DOHH2 (cell line): ENCODE data around the gene DUSP2.

Experiments
- H3F3A ChIP-seq: fragments of 200-600 bp; sonication (generic), shearing (Covaris generic); 2 replicates; pipeline ENCODE4 v1.6.0; 2016; ENCODE audit warnings: antibody characterized with exemption, mild to moderate bottlenecking; ENCODE audit not compliant: control insufficient read depth, insufficient read depth
- H3K27ac ChIP-seq: fragments of 200-600 bp; sonication (generic); 2 replicates; pipeline ENCODE4 v1.5.1; 2014; ENCODE audit warnings: low read depth, mild to moderate bottlenecking, low read length, moderate library complexity
- H3K27me3 ChIP-seq: fragments of 200-600 bp; sonication (generic); 2 replicates; pipeline ENCODE4 v1.6.1; 2014; ENCODE audit warnings: mild to moderate bottlenecking, low read length, mixed read lengths; ENCODE audit not compliant: control insufficient read depth
- H3K36me3 ChIP-seq: fragments of 200-600 bp; sonication (generic); 2 replicates; pipeline ENCODE4 v1.6.1; 2014; ENCODE audit warnings: mild to moderate bottlenecking, low read length, moderate library complexity, mixed read lengths; ENCODE audit not compliant: control insufficient read depth
- H3K4me1 ChIP-seq: fragments of 200-600 bp; sonication (generic); 2 replicates; pipeline ENCODE4 v1.6.1; 2014; ENCODE audit warnings: mild to moderate bottlenecking, low read length, mixed read lengths; ENCODE audit not compliant: control insufficient read depth
- H3K4me2 ChIP-seq: fragments of 200-600 bp; sonication (generic); 2 replicates; pipeline ENCODE4 v1.6.0; 2014; ENCODE audit warnings: mild to moderate bottlenecking, low read length, moderate library complexity
- H3K4me3 ChIP-seq: fragments of 200-600 bp; sonication (generic); 2 replicates; pipeline ENCODE4 v1.5.1; 2014; ENCODE audit warnings: mild to moderate bottlenecking, low read length, mixed read lengths
- H3K79me2 ChIP-seq: fragments of 200-600 bp; sonication (generic); 2 replicates; pipeline ENCODE4 v1.6.1; 2014; ENCODE audit warnings: mild to moderate bottlenecking, low read length, mixed read lengths; ENCODE audit not compliant: control insufficient read depth
- H3K9me2 ChIP-seq: fragments of 200-600 bp; sonication (generic); replicated peaks from 2 replicates; pipeline ENCODE4 v1.6.1; 2014; ENCODE audit warnings: mild to moderate bottlenecking, low read length, mixed read lengths; ENCODE audit not compliant: control insufficient read depth
- H3K9me3 ChIP-seq: fragments of 200-600 bp; sonication (generic); 2 replicates; pipeline ENCODE4 v1.6.1; 2014; ENCODE audit warnings: antibody characterized with exemption, low read length, mixed read lengths; ENCODE audit not compliant: control insufficient read depth, insufficient read depth
- H4K20me1 ChIP-seq: fragments of 200-600 bp; sonication (generic); 2 replicates; pipeline ENCODE4 v1.6.0; 2014; ENCODE audit warnings: low read depth, mild to moderate bottlenecking, antibody characterized with exemption, low read length, moderate library complexity; ENCODE audit not compliant: control insufficient read depth, insufficient read depth
- EZH2phosphoT487 ChIP-seq: fragments of 200-600 bp; sonication (generic); IDR thresholded peaks from 2 replicates; pipeline ENCODE4 v1.6.1; 2017; ENCODE audit warnings: borderline replicate concordance, mild to moderate bottlenecking, antibody characterized with exemption, low read length, moderate library complexity, mixed read lengths
- TF ChIP-seq, protein P1 (sequence below): fragments of 200-600 bp; sonication (generic); IDR thresholded peaks from one replicate; pipeline ENCODE4 v1.5.1; 2014; ENCODE audit warnings: antibody characterized with exemption, mild to moderate bottlenecking, low read depth, low read length; ENCODE audit not compliant: poor library complexity, severe bottlenecking

DUSP2 gene

DNA sequence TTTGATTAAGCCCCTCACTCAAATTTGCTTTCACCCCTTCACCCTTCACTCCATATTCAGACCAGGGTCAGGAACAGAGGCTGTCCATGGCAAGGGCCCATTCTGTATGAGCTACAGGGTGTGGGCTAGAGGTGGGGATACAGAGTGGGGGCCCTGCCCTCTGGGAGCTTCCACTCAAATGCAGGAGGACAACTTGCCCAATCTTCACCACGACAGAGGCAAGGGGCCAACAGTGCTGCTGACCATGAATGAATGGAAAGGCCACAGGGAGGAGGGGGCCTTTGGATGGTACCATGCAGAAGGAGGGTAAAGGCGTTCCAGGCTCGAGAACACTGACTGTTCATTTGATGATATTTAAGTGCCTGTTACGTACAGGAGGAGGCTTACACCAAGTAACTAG lies 51.7 kb downstream of the DUSP2 start:
- no peaks in the 10 kb centered on the region for H3K36me3 ChIP-seq
- no peak overlapping the region for H3K4me2 ChIP-seq
- peaks cover 14% of the 10 kb centered on the region for H3K27me3 ChIP-seq
- TF ChIP-seq, protein P1, sequence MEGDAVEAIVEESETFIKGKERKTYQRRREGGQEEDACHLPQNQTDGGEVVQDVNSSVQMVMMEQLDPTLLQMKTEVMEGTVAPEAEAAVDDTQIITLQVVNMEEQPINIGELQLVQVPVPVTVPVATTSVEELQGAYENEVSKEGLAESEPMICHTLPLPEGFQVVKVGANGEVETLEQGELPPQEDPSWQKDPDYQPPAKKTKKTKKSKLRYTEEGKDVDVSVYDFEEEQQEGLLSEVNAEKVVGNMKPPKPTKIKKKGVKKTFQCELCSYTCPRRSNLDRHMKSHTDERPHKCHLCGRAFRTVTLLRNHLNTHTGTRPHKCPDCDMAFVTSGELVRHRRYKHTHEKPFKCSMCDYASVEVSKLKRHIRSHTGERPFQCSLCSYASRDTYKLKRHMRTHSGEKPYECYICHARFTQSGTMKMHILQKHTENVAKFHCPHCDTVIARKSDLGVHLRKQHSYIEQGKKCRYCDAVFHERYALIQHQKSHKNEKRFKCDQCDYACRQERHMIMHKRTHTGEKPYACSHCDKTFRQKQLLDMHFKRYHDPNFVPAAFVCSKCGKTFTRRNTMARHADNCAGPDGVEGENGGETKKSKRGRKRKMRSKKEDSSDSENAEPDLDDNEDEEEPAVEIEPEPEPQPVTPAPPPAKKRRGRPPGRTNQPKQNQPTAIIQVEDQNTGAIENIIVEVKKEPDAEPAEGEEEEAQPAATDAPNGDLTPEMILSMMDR = no peak
- no peak for TF ChIP-seq EZH2phosphoT487
- H4K20me1 ChIP-seq = 0 out of 2 replicates have a peak, but pooled peaks cover 2% of the 10 kb centered on the region
- H3K9me2 ChIP-seq = no peaks in the 10 kb centered on the region
- H3K27ac ChIP-seq = no peak overlapping the region
- no peaks in the 10 kb centered on the region for H3K9me3 ChIP-seq
- no peak overlapping the region for H3K4me3 ChIP-seq
- H3K4me1 ChIP-seq = no peaks in the 10 kb centered on the region
- H3K79me2 ChIP-seq = no peaks in the 10 kb centered on the region
- no peaks in the 10 kb centered on the region for H3F3A ChIP-seq
